VCaP (cell line): ENCODE measurements around the gene EPM2A.

Experiments
- H3K27ac ChIP-seq: fragments of 450-650 bp; 2 replicates; pipeline ENCODE4 v1.5.1; 2017
- TF ChIP-seq, protein P1 (sequence below): fragments of 450-650 bp; conservative IDR thresholded peaks from 2 replicates; pipeline ENCODE4 v1.5.1; 2017; ENCODE audit warnings: mild to moderate bottlenecking, moderate library complexity

Gene EPM2A

DNA sequence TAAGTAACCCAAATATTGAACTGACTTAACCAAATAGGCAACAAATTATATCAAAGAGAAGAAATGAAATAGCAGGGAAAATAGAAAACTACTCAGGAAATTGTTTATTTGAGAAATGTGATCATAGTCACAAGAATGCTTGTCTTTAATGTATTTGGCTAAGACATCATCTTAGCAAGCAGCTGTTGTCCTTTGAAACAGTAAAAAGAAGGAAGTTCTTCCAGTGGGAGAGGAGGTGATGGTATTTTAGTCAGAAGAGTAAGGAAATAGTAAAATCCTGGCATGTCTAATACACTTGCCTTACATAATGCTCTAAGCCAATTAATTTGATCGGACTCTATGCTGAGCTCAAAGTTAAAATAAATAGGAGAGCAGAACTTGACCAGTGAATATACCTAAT lies 126.5 kb downstream of the EPM2A start:
- H3K27ac ChIP-seq: no peak overlapping the region
- TF ChIP-seq, protein P1, sequence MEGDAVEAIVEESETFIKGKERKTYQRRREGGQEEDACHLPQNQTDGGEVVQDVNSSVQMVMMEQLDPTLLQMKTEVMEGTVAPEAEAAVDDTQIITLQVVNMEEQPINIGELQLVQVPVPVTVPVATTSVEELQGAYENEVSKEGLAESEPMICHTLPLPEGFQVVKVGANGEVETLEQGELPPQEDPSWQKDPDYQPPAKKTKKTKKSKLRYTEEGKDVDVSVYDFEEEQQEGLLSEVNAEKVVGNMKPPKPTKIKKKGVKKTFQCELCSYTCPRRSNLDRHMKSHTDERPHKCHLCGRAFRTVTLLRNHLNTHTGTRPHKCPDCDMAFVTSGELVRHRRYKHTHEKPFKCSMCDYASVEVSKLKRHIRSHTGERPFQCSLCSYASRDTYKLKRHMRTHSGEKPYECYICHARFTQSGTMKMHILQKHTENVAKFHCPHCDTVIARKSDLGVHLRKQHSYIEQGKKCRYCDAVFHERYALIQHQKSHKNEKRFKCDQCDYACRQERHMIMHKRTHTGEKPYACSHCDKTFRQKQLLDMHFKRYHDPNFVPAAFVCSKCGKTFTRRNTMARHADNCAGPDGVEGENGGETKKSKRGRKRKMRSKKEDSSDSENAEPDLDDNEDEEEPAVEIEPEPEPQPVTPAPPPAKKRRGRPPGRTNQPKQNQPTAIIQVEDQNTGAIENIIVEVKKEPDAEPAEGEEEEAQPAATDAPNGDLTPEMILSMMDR: no peak

DNA sequence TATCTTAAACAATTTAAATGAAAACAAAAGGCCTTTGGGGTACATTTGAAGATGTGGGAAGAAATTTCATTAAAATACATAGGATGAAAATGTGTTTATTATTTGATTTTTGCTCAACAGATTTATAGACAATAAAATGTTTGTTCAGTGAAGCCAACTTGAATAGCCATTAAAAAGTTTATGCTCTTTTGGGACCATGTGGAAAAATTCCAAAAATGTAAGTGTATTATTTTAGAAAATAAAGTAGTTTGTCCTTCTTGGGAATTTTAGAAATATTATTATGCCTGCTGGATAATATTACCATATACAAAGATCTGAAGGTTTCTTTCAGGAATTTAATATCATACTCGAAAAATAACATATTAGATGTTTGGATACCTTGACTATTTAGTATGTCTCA lies 131.3 kb downstream of the EPM2A start:
- TF ChIP-seq, protein P1: no peak
- H3K27ac ChIP-seq: no peak overlapping the region

DNA sequence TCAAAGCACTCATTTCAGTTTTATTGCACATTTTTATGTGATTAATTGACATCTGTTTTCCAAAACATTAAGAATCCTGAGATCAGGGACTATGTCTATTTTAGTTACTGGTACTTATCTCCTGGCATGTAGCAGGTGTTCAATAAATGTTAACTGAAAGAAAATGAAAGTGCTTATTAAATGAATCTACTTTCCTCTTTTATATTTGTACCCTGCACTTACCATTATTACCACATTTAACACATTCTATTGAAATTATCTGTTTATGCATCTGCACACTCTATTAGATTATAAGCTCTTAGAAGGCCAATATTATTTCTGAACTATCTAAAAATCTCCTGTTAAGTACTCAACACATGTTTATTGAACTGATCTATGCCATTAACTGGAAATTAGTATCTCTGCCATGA lies 131.9 kb downstream of the EPM2A start:
- H3K27ac ChIP-seq: no peak overlapping the region
- TF ChIP-seq, protein P1: no peak

DNA sequence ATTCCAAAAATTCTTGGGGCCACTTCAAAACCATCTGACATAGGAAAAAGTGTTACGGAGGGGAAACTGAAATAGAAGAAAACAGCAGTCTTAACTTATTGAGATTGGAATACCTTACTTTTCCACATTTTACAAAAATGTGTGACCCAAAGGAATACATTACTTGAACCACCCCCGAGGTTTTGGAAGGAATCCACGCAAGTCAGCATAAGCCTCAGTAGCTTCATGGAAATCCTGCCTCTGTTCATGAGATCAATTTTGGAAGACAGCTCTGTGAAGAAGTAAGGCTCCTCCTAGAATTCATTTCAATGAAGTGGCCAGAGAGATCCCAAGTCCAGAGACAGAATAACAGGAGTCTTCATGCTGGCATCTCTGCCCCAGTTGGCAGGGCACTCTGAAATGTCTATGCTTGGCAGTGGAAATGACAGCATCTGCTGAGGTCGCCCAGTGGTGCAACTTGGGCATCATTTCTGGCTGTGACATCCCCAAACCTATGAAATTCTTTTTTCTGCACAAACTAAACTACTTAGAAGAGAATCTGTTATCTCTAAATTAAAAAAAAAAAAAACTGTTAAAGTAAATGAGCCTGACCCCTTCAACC lies 132.5 kb downstream of the EPM2A start:
- H3K27ac ChIP-seq: no peak overlapping the region
- TF ChIP-seq, protein P1: no peak

DNA sequence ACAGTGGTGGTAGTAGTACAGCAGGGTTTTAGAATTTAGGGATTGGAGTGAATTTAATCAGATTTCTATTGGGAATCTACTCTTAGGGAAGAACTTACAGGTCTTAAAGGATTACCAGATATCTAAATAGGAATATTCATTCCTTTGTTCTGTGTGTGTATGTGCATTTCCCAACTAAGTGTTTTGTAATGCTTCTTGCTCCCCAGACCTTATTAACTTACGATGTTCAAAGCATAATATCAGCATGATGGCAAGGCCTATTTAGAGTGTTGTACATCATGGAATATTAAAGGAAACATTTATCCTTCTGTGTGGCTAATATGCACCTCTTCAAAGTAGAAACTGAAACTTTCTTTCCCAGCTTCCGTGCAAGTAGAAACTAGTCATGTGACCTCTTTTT lies 133.9 kb downstream of the EPM2A start:
- H3K27ac ChIP-seq: no peak overlapping the region
- TF ChIP-seq, protein P1: no peak

DNA sequence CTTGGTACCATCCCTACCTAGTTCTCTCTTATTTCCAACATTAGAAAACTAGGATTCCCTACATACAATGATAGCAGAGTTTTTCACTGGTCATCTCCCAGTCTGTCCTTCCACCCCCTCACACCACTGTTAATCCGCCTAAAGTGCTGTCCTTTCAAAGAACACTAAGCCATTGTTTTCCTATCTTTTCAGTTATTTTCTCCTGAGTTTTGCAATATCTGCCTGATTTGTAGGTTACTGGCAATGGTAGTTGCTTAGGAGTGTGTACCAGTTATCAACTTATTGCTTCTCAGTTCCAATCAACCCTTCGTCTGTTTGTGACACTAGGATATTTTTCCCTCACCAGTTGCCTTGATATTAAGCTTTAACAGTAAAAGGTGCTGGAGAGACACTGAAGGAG lies 135.0 kb downstream of the EPM2A start:
- no peak overlapping the region for H3K27ac ChIP-seq
- TF ChIP-seq, protein P1: no peak

DNA sequence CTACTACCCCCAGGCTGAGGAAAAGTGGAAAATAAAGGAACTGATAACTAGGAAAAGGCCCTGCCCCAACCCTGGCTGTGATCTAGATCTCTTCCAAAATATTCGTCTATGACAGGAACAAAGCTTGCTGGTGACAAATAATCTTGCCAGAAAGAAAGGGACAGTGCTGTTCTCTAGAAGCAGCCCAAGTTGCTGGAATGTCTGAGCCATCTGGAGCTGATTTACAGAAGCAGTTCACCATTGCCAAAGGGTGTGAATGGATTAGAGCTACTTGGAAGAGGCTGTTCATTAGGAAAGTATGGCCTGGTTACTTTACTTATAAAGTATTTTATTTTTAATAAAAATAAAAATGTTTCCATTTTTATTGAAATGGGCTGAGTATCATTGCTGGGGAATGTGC lies 146.3 kb downstream of the EPM2A start:
- no peak overlapping the region for H3K27ac ChIP-seq
- TF ChIP-seq, protein P1: no peak
